Brain pericyte (primary cell): ENCODE results near the gene CYP2D6.
"Not testable (repeated sequence)": the region's sequence is repeated elsewhere in the genome, so short reads cannot be mapped to it uniquely, and the experiment has no call there.

Experiments
- DNase-seq: peaks from one replicate; pipeline ENCODE4 v3.0.0-alpha.2; 2012; ENCODE audit warnings: low read depth, low spot score

Gene CYP2D6

DNA sequence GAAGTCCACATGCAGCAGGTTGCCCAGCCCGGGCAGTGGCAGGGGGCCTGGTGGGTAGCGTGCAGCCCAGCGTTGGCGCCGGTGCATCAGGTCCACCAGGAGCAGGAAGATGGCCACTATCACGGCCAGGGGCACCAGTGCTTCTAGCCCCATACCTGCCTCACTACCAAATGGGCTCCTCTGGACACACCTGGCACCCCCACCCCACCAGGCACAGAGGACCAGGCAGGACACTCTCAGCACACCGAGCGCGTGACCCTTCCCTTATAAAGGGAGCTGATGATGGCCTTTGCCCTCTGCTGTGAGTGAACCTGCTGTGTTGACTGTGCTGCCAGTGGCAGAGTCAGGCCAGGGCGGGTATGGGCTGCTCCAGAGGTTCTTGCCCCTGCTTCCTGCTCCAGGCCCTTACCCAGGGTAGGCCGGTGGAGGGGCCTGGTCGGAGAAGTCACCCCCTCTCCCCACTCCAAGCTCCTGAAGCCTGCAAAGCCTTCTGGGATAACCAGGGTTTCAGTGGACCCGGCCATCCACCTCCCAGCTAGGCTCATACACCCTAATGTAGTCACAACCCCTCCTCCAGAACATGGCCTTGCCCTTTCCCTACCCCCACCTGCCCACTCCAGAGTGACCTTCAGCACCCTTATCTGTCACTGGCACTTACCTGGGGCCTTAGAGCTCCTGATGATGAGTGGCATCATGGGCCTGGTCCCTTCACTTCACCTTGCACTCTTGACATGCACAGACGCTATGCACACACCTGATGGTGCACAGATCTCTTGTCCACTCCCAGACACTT lies at the start of gene CYP2D6:
TSS of gene CYP2D6 (minus strand) at position 172 of the 793 bp plus-strand sequence. CDS start at position 153, 19 bp downstream.
- not testable (repeated sequence) for DNase-seq

- peak; percentile 16 for DNase-seq
Measured at GRCh38 chr22:42179616-42180015, 49.0 kb upstream of the CYP2D6 start.

- no peak for DNase-seq
Measured at GRCh38 chr22:42178910-42179519, 48.4 kb upstream of the CYP2D6 start.

DNA sequence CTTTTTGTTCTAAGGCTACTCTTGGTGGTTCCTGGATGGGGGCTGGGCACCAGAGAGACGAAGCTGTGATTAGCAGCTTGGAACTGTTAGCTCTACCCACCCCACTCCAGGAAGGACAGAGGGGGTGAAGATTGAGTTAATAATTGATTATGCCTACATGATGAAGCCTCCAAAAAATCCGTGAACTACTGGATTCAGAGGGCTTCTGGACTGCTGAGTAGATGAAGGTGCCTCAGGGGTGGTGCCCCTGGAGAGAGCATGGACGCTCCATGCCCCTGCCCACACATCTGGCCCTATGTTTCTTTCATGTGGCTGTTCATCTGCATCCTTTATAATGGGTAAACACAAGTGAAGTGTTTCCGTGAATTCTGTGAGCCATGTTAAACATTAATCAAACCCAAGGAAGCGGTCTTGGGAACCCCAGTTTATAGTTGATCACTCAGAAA lies 47.3 kb upstream of the CYP2D6 start:
- no peak for DNase-seq

DNA sequence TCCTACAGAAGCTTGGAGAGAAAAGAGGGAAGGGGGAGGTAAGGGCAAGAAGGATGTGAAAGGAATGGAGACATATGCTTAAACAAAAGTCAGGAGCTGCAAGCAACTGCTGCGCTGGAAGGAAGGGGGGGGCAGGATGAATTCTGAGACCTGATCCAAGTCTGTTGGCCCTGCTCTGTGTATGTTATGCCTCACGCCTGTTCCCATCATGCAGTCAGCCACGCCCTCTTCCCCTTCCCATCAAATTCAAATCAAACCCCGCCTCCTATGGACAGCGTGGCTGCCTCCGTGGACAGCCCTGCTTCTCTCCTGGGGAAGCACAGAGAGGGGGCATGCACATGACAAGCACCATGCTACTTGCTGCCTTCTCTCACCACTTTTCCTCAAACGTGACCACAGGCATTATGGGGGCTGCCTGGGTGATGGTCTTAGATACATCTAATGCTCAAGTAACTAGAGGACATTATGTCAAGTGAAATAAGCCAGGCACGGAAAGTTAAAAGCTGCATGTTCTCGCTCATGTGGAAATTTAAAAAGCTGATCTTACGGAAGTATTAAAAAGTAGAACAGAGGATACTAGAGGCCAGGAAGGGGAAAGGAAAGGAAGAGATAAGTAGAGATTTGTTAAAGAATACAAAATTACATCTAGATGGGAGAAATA lies 45.8 kb upstream of the CYP2D6 start:
- DNase-seq, result no peak

GRCh38 chr22:42174062-42174461 lies 43.5 kb upstream of the CYP2D6 start:
- DNase-seq, result no peak

- no peak for DNase-seq
Measured at GRCh38 chr22:42173183-42173926, 42.7 kb upstream of the CYP2D6 start.

DNA sequence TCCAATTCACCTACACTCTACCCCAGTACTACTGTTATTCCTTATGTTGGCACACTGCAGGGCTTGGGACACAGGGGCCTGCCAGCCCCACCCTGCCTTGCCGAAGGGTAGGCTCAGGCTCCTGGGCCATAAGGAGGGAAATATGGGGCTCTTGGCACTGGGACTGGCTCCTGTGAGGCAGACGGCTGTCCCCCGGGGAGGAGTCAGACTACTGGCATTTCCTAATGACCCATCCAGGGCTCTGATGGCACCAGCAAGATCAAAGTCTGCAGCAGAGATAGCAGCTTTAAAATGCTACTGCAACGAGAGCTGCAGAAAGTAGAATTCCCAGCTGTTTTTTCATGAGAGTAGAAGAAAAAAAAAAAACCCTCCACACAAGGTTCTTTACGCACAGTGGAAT lies 42.2 kb upstream of the CYP2D6 start:
- DNase-seq, result no peak

- no peak for DNase-seq
Measured at GRCh38 chr22:42171946-42172719, 41.5 kb upstream of the CYP2D6 start.

DNA sequence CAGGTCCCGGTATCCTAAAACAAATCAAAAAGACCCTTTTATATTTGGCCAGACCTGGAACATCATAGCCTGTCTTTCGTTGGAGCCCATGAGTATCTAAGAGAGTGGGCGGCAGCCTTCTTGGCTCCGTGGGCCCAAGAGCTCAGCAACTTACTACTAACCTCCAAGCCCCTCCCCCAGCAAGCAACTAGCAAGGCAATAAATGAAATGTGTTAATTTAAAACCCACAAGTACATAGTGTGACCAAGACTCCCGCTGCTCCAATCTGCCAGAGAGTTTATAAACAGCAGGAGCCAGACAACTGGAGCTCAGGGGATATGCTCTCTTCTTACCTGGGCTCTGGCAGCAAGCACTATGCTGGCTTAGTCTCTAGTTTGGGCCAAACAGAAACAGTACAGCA lies 40.8 kb upstream of the CYP2D6 start:
- no peak for DNase-seq

GRCh38 chr22:42170946-42171345 lies 40.3 kb upstream of the CYP2D6 start:
- no peak for DNase-seq

- no peak for DNase-seq
Measured at GRCh38 chr22:42169055-42169469, 38.5 kb upstream of the CYP2D6 start.

- no peak for DNase-seq
Measured at GRCh38 chr22:42168476-42168875, 37.9 kb upstream of the CYP2D6 start.

GRCh38 chr22:42167066-42167465 lies 36.5 kb upstream of the CYP2D6 start:
- DNase-seq, result no peak

- no peak for DNase-seq
Measured at GRCh38 chr22:42164901-42165300, 34.3 kb upstream of the CYP2D6 start.

GRCh38 chr22:42163515-42163914 lies 32.9 kb upstream of the CYP2D6 start:
- no peak for DNase-seq

DNA sequence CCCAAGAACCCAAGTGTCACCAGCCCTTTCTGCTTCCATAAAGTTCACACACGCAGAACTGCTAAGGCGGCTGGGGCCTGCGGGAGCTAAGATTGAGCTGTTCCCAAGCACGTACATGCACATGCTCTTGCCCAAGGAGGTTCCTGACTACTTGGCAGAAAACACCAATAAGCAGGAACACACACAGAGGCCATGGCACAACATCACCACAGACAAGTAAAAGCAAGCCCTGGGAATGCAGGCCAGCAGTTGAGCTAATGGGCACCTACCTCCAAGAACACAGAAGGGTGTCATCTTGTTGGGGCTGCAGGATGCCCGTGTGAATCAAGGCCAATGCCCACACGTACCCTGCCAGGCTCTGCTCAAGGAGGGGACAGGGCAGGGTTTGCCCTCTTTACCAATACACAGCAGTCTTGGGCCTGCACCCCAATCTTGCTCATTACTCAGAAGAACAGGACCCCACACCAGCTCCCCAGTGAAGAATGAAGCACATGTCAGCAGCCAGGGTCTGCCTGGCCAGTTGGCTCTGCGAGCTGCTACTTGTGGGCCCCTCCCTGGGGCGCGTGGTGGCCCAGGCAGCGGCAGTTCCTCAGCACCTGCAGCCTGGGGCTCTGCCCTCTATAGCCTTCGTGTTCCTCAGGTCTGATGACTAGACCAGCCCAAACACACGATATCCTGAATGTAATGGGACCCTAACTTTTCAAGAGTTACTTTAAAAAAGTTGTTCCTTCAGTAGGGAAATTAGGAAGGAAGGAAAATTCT lies 32.3 kb upstream of the CYP2D6 start:
- no peak for DNase-seq

GRCh38 chr22:42160830-42161696 lies 30.5 kb upstream of the CYP2D6 start:
- no peak for DNase-seq

GRCh38 chr22:42160251-42160650 lies 29.6 kb upstream of the CYP2D6 start:
- no peak for DNase-seq
